Heart left ventricle (tissue), 13 donors: ENCODE results near the gene THSD4.

ENCODE experiments used
- POLR2A ChIP-seq, 2 donors: fragments of 450-650 bp; IDR thresholded peaks; one replicate each; pipeline ENCODE4 v1.6.1; 2017; ENCODE audit warnings: antibody characterized with exemption in 2 of 2, mild to moderate bottlenecking in 2 of 2, moderate library complexity in 2 of 2
- TF ChIP-seq, protein P1 (sequence below), 12 donors: fragments of 200-600 bp; sonication (generic) in 4 of 12; IDR thresholded peaks; one replicate each; pipeline versions ENCODE4 v1.5.0 to v1.8.0; 2018 to 2022; ENCODE audit warnings: antibody characterized with exemption in 12 of 12, mild to moderate bottlenecking in 5 of 12
- donor health status: ischemic (EF 13 %, LVEDD 7.1; RV severe dilation, severe dysfunction).
- donor health status: DM: no; HTN: yes; CAD: no.
- donor health status: DM: no; HTN: no; CAD: no.
- donor health status: ischemic (EF 25% LVEDD 6.9; RV normal size, moderate dysfunction).
- donor health status: ischemic (EF 25% LVEDD 5.7; RV mildly dilated, moderate dysfunction).
- donor health status: ischemic (EF 35%, LVEDD 5.7; RV mildly dilated, moderate dysfunction).
- donor health status: nonischemic (EF 11% LVEDD 7.7; RV severe dilation, severe dysfunction).
- donor health status: DM: yes; HTN: yes; CAD: no.
- donor health status: PGD.
- donor health status: ischemic (EF 29% LVEDD 5.4; RV normal size, mild dysfunction).
- donor health status: nonischemic (EF 23%, LVEDD 6.1; RV moderate dilation, normal function).

GRCh38 chr15:71548401-71548807, 433.1 kb downstream of the THSD4 start:
- TF ChIP-seq, protein P1, sequence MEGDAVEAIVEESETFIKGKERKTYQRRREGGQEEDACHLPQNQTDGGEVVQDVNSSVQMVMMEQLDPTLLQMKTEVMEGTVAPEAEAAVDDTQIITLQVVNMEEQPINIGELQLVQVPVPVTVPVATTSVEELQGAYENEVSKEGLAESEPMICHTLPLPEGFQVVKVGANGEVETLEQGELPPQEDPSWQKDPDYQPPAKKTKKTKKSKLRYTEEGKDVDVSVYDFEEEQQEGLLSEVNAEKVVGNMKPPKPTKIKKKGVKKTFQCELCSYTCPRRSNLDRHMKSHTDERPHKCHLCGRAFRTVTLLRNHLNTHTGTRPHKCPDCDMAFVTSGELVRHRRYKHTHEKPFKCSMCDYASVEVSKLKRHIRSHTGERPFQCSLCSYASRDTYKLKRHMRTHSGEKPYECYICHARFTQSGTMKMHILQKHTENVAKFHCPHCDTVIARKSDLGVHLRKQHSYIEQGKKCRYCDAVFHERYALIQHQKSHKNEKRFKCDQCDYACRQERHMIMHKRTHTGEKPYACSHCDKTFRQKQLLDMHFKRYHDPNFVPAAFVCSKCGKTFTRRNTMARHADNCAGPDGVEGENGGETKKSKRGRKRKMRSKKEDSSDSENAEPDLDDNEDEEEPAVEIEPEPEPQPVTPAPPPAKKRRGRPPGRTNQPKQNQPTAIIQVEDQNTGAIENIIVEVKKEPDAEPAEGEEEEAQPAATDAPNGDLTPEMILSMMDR (IDR thresholded peaks at IDR 0.05): no peak
- TF ChIP-seq POLR2A (IDR thresholded peaks at IDR 0.05): no peak
